NOMO-1 treated with dmso at 0.1 percent for 144 hours (cell line): ENCODE data around the gene CCDC102A.
"Not testable (repeated sequence)": the region's sequence is repeated elsewhere in the genome, so short reads cannot be mapped to it uniquely, and the experiment has no call there.

ENCODE experiments used
- DNase-seq: peaks from one replicate; lab custom pipeline; 2025; ENCODE audit not compliant: unreplicated experiment; lab: John Stamatoyannopoulos, UW

CCDC102A gene

DNA sequence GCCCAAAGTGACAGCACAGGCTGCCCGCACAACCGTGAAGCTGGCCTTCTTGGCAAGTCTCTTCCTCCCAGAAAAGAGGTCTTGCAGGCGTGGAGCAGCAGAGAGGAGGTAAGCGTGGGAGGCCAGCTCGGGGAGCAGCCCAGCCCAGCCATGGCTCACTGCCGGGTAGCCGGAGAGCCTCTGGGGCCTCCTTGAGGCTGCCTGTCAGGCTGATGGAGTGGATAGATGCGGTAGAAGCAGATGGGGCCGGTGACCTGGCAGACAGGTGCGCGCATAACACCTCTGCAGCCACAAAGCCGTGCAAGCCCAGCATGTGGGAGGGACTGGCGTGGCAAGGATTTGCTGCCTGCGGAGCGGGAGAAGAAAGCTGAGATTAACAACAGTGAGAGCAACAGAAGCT lies 33.0 kb downstream of the CCDC102A start:
- DNase-seq, result no peak

- no peak for DNase-seq
These were observed 34.2 kb downstream of the CCDC102A start for GRCh38 chr16:57502048-57502775.

- no peak for DNase-seq
These were observed 34.9 kb downstream of the CCDC102A start for GRCh38 chr16:57501492-57501891.

DNA sequence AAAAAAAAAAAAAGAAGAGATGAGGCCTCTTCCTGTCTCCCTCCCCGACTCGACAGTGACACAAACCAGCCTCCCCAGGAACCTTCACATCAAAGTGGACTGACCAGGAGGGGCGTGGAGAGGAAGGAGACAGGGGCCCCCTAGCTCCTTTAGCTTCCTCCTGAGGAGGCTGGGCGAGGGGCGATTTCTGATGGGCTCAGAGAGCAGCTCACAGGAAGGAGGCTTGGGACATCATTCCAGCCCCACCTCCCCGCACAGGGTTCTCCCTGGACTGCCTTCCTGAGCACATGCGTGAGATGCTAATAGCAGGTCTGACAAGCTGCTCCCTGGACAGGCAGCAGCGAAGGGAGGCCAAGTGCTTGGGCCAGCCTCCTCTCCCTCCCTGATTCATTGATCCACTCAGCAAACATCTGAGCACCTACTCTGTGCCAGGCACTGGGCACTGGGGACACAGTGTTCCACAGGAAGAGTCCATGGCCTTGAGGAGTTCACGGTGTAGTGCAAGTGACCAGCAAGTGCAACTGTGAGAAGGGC lies 35.7 kb downstream of the CCDC102A start:
- DNase-seq, result no peak

GRCh38 chr16:57499941-57500340 lies 36.4 kb downstream of the CCDC102A start:
- DNase-seq, result not testable (repeated sequence)

GRCh38 chr16:57498031-57498430 lies 38.3 kb downstream of the CCDC102A start:
- no peak for DNase-seq

GRCh38 chr16:57497121-57497520 lies 39.2 kb downstream of the CCDC102A start:
- no peak for DNase-seq

GRCh38 chr16:57493767-57494166 lies 42.6 kb downstream of the CCDC102A start:
- no peak for DNase-seq

DNA sequence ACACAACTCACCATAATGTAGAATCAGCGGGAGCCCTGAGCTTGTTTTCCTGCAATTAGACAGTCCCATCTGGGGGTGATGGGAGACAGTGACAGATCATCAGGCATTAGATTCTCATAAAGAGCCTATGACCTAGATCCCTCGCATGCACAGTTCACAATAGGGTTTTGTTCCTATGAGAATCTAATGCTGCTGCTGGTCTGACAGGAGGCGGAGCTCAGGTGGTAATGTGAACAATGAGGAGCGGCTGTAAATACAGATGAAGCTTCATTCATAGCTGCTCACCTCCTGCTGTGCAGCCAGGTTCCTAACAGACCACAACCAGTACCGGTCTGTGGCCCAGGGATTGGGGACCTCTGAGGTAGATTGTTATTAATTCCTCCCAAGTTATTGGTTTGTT lies 47.1 kb downstream of the CCDC102A start:
- DNase-seq, result no peak

- no peak for DNase-seq
These were observed 49.2 kb downstream of the CCDC102A start for GRCh38 chr16:57486858-57487834.

- peak; percentile 50 for DNase-seq
These were observed 50.2 kb downstream of the CCDC102A start, which contains the start of gene DOK4 for GRCh38 chr16:57485916-57486857. Gene DOK4, minus strand, starts transcription at chr16:57486493. Its CDS starts 6,986 bp downstream, at chr16:57479507.

GRCh38 chr16:57485091-57485915 lies 51.1 kb downstream of the CCDC102A start:
- no peak for DNase-seq

GRCh38 chr16:57484515-57485005 lies 51.8 kb downstream of the CCDC102A start:
- no peak for DNase-seq

GRCh38 chr16:57483725-57484514 lies 52.5 kb downstream of the CCDC102A start:
- no peak for DNase-seq

GRCh38 chr16:57482845-57483545 lies 53.4 kb downstream of the CCDC102A start:
- DNase-seq, result no peak

DNA sequence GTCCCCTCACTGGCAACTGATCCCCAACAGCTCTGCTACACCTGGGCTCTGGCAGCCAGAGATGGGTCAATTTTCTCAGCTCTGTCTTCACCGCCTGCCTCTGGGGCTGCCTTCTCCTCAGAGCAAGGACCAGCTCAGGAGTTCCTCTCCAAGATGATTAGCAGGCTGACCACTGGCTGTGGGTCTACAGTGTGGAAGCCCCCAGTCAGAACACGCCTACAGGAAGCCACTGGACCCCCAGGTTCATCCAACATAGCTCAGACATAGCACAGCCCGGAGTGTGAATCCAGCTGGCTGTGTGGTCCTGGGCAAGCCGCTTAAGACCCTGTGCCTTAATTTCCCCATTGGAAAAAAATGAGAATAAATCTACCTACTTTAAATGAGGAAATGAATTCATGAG lies 55.0 kb downstream of the CCDC102A start:
- DNase-seq, result no peak

- no peak for DNase-seq
These were observed 55.6 kb downstream of the CCDC102A start for GRCh38 chr16:57480754-57481230.
